Stimulated activated CD8-positive, alpha-beta memory T cell treated with anti-CD3 and anti-CD28 coated beads, Interleukin-7, amount 100 ng/mL, for 1 hour (primary cell): ENCODE measurements around the gene EGFL8.
"Not testable (repeated sequence)": the region's sequence is repeated elsewhere in the genome, so short reads cannot be mapped to it uniquely, and the experiment has no call there.

ENCODE experiments used
- DNase-seq, 2 donors: peaks; one replicate each; pipeline ENCODE4 v3.0.0-alpha.2; 2020; ENCODE audit warnings: low read depth in 2 of 2

EGFL8 gene

DNA sequence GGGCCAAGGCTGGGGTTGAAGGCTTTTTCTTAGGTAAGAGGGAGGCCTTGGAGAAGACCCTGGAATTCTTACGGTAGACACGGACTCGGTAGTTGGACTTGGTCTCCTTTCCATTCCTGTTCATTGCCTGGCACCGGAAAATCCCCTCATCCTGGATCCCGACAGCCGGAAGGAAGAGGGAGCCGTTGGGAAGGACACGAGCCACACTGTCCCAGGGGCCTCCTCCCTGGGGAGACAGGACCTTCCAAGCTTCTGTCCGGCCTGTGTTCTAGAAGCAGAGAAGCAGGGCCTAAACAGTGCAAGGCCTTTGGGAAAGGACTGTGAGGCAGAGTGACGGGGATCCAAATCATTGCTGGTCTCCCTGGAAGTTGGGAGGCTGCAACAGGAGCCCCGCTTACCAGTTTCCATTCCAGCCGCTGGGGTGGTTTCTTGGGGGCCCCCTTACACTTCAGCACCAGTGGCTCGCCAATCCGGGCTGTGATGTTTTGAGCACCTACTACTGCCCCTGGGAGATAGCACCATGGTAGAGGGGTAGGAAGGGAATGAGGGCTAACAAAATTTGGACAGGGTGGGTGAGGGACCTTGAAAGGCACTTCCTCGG, 19.2 kb downstream of the EGFL8 start:
- no peak for DNase-seq

DNA sequence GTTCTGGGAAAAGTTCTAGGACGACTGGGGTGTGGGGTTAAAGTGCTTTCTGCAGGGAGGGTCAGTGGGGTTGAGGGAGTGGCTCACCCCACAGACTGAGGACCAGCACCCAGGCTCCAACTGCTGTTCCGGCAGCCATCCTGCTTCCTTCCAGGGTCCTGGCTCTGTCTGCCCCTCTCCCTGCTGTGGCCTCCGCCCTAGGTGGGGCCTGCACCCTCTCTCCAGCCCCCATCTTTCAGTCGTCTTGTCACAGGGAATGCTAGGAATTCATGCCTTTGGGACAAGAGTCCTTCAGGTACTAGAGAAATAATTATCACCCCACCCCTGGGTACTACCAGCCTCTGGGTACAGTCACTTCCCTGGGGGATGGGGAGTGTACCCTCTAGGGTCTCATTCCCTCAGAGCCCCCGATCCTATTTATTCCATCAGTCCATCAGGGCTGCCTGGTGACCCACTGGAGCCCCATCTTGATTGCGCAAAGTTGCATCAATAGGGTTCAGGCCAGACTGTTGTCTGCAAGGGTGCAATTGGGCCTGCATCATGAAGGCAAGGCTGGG, 19.8 kb downstream of the EGFL8 start, which contains the start of gene AGER:
Gene AGER (minus strand): TSS at position 170 of the 557 bp plus-strand sequence. CDS start 31 bp downstream, at position 139.
- no peak for DNase-seq

DNA sequence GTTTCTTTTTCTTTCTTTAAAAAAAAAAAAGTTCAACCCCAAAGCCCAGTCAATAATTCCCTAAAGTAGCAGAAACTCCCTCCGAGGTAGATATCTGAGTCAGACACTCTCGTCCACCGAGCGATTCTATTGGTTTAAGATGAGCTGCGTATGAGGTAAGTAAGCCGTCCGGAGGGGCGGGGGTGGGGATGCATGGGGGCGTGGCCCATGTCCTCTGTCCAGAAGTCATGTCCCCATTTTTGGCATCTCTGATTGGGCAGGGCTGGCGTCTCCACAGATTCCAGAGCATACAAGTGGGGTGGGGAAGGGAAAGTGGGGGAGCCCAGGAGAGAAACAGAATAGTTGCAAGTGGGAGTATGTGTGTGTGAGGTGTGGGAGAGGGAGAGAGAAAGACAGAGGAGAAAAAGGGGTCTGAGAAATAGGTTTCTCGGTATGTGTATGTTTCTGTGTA, 21.3 kb downstream of the EGFL8 start:
- DNase-seq, result not testable (repeated sequence)

DNA sequence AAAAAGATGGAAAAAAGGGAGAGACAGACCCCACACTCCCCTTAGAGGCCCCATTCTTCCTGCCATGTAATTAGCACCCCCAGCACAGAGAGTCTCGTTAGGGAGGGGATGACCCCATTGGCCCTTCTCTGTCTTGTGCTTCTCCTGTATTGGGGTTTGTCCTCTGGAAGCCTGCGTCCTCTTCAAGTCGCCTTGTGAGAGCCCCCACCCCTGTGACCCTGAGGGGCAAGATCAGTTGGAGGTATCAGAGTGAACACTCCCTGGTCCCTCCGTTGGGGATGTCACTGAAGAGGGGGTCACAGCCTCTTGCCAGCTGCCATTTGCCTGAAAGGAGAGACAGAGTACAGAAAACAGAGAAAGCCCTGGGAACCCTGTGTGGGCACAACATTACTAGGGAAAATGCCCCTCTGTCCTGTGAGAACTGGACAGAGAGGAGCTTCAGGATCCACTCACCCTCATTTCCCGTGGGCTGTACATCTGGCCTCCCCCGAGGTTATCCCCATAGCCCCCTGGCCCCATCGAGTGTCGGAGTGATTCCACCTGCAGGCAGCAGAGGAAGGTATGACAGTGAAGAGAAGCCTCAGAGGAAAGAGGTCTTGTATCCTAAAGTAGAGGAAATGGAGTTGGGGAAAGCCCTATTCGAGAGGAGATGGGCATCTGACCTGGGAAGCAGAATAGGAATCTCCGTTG, 21.9 kb downstream of the EGFL8 start:
- not testable (repeated sequence) for DNase-seq

DNA sequence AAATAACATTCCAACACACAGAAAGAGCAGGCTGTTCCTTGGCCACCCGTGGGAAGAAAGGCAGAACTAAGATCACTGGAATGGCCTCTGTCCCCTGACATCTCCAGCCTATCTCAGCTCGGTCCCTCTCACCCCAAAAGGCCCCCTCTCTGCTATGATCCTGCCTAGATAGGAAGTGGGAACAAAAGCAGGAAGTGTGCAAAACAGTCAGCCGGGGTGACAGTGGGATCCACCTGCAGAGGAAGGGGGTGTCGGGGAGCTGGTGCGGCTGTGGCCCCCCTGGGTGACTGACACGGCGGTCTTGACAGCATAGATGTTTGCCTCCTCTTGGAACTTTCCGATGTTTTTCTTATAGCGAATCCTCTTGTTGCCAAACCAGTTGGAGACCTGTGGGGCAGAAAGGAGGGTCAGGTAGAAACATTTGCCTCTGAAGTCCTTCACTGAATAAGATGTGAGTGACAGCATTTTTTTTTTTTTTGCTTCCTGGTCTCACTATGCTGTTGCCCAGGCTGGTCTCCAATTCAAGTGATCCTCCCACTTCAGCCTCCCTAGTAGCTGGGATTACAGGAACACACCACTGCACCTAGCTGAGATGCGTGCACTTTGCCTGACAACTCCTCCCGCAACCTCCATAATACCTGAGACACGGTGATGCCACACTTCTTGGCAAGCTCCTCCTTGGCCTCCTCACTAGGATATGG, 22.8 kb downstream of the EGFL8 start:
- no peak for DNase-seq

DNA sequence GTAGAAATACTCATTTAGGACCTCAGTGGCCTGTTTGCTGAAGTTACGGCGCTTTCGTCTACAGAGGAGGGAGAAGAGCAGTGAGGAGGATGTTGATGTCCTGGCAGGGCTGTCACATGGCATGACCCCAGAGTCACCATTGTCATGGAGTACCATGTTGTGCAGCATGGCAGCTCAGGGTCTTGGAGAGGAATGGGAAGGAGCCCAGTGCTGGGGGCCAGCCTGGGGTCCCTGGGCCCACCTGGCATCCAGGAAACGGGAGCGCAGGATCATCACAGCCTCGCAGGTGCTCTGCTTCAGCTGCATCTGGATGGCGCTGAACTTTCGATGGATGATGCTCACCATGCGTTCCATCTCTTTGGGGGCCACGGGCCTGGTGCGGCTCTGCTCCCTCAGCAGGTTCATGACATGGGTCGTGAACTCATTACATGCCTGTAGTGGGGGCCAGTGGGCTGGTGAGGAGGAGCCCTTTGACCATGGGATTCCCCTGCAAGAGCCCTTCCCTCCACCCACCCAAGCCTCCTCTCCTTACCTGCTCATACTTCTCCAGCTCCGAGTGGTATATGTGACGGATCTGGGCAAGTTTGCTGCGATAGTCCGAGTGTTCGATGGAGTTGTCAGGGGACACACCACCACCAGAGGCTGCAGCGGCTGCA, 23.5 kb downstream of the EGFL8 start:
- not testable (repeated sequence) for DNase-seq

DNA sequence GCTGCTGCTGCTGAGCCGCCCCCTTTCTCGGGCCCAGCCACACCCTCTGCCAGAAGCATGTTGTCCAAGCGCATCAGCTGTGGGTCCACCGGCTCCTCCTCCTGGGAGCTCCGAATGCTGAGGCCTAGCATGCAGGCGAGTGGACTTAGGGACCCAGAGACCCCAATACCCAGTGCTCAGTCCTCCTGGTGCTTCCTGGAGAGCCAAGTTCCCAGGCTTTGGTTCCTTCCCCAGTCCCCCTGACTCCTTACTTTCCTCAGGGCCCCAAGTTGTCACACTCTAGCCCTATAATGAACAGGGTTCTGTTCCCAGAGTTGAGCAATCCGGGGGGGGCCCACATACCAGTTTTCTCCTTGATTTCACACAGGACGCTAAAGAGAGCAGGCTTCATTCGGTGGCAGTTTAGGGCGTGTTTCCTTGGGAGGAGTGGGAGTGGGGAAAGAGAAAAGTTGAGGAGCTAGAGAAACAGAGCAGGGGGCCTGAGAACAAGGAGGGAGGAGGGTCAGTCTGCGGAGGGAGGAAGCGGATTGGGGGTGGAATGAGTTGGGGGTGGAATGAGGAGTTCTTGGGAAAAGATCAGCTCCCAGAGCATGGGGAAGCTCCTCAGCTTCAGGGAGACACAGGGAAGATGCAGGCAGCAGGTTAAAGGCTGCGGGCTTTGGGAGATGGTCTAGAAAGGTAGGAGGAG, 24.1 kb downstream of the EGFL8 start:
- DNase-seq, result no peak

DNA sequence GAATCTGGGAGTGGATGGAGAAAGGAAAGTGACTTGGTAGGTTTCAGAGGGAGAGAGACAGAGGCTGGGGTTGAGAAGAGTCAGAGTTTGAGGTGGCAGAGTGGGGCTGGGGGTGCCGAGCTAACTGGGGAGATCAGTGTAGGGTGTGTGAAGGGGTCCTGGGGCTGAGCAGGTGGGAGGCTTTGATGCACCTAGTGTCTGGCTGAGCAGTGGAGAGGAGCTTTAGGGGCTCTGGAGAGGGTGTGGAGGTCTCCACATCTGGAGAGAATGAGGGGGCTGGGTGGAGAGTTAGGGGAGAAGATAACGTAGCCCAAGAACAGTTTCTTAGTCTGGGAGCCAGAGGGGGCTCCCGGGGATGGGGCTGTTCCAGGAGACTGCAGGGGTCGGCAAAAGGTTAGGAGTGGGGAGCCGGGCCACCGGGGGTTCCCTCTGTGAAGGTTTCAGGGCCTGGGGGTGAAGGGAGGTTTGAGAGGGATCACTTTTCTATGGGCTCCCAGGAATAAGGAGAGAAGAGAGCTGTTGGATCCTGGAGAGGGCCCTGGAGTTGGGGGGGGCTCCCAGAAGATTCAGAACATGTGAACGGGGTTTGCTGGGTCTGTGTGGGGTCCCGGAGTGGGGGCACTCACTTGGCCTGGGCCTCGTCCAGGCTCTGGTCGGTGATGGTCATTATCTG, 24.8 kb downstream of the EGFL8 start:
- no peak for DNase-seq

DNA sequence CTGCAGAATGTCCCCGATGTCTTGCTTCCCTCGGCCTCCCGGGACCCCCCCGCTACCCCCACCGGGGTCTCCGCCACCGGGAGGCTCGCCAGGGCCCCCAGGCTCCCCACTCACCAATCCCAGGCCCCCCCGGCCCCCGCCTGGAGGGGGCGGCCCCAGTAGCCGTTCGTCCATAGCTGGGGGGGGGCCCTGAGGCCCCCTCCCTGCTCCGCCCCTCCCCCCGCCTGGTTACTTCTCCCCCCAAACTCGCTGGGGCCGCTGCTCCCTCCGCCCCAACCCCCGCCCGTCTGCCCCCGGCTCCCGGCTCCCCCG, 25.3 kb downstream of the EGFL8 start:
- no peak for DNase-seq

DNA sequence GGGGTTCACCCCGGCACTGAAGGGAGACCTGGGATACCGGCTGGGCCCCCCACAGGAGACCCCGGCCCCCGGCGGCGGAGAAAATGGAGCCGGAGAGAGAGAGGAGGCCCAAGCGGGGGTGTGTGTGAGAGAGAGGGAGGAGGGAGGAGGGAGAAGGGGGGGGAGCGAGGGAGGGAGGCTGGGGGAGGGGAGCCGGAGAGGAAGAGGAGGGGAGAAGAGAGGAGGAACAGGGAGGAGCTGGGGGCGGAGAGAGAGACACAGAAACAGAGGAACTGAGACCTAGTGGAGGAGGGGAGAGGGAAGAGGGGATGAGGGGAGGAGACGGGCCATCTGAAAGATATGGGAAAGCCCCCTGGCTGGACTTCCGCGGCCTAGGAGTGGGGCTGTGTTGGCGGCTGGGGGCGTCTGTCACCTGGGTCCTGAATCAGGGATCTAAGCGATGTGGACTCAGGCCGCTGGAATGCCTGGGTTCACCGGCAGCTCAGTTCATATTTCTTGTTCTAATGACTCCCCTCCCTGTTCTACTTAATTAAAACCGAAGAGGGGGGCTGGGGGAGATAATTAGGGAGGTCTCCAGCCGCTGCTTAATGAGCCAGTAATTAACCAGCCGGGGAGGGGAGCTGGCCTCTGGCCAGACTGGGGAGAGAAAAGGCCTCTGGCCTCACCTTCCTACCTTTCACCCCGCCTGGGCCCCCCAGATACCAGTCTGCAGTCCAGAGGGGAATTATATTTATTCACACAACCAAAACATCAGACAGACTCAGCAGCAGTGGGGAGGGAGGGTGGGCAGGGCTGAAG, 25.9 kb downstream of the EGFL8 start, which contains the start of gene PBX2:
Gene PBX2 (minus strand): TSS at position 149 of the 798 bp plus-strand sequence. CDS start 287 bp downstream, outside the sequence.
- DNase-seq, result peak; percentile 55 to 74

DNA sequence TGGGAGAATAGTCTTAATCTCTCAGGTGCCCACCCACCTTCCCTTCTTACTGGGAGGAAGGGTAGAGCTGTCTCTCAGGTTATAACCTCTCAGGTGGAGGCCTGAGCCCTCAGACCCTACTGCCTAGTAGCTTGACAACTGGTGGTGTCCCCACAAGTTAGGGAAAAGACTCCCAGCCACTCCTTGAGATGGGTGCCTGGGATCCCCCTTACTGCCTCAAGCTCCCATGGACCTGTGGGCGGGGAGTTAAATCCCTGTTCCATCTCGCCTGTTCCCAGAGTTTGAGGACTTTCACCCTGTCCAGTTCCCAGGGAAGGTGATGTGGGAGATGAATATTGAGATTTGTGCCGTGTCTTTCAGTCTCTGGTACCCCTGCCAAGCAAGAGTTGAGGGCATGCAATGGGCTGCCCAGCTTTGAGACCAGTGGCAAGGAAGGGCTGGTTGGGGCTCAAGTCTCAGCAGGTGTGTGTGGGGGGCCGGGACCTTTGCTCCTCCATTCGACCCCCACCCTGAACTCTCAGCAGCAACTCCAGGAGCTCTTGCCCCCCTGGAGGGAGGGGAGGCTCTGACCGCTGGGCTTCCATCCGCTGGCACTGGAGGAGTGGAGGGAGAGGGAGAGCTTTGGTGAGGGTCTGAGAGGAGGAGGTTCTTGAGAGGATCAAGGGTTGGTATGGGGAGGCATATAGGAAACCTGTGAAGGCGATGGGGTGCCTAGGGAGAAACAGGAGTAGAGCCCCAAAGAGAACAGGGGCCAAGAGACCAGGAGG, 26.7 kb downstream of the EGFL8 start:
- no peak for DNase-seq

DNA sequence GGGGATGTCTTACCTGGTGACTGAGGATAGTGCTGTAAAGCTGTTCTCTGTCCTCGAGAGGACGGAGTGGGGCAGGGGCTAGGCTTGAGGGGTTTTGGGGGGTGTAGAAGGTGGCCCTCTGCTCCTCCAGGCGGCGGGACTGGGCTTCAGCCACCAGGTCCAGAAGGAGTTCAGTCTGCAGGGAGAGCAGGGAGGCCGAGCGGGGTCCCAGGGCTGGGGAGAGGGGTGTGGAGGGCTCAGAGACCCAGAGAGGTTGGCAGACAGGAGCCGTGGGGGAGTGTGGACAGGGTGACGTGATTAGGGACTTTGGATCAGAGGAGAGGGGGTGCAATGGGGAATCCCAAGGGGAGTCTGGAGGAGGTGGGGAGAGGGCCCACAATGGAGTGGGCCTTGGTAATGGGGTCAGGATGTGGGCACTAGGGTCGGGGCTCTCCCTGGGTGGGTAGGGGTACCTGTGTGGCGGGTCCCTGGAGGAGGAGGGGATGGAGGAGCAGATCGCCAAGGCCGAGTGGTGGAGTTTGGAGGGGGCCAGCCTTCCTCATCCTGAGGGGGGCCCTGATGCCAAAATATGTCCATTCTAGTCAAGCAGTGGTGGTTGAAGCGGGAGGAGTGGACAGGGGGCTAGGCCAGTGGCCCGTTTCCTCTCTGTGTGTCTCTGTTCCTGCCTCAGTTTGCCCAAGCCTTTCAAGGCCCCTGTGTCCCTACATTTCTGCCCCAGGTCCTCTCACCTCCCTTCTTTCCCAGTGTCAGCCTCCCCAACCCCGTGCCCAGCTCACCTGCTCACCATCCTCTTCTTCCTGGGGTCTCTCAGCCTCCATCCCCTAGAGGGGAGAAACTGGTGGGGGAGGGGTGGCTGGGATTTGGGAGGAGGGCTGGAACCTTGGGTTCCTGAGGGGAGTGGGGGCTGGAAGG, 27.6 kb downstream of the EGFL8 start:
- no peak for DNase-seq

DNA sequence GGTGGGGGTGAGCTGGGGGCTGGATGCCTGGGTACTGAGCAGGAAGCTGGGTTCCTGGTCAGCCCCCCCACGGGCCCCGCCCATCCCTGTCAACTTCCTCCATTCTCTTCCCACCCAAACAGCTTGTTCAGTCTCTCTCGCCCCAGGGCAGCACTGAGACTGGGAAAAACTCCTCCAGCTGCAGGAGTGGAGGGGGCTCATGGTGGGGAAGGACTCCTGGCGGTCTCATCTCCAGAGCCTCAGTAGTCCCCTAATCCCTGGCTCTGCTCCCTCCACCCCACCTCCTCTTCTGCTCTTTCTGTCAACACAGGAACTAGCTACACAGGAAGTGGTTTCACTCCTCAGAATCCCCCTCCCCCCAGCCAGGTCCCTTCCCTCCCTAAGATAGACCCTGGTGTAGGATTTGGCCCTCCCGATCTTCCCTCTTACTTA, 28.2 kb downstream of the EGFL8 start, which contains the start of gene GPSM3:
Gene GPSM3 (minus strand): TSS at position 36 of the 432 bp plus-strand sequence. CDS start 130 bp downstream, outside the sequence.
- no peak for DNase-seq

DNA sequence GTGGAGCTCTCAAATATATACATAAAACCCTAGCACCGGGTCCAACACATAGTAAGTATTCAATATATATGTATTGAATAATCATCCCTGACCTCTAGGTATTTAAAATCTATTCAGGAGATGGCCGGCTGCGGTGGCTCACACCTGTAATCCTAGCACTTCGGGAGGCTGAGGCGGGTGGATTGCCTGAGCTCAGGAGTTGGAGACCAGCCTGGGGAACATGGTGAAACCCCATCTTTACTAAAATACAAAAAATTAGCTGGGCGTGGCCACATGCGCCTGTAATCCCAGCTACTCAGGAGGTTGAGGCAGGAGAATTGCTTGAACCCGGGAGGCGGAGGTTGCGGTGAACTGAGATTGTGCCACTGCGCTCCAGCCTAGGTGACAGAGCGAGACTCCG, 28.7 kb downstream of the EGFL8 start:
- not testable (repeated sequence) for DNase-seq

DNA sequence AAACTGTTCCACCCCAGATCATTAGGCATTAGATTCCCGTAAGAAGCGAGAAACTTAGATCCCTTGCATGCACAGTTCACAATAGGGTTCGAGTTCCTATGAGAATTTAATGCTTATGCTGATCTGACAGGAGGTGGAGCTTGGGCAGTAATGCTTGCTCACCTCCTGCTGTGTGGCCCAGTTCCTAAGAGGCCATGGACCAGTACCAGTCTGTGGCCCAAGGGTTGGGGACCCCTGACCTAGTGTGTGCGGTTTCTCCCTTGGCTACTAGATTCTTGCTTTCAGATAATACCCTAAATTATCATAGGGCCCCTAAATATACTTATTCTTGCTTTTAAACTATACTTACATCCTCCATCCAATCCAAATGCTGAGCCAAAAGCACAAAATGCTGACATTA, 30.0 kb downstream of the EGFL8 start:
- no peak for DNase-seq

DNA sequence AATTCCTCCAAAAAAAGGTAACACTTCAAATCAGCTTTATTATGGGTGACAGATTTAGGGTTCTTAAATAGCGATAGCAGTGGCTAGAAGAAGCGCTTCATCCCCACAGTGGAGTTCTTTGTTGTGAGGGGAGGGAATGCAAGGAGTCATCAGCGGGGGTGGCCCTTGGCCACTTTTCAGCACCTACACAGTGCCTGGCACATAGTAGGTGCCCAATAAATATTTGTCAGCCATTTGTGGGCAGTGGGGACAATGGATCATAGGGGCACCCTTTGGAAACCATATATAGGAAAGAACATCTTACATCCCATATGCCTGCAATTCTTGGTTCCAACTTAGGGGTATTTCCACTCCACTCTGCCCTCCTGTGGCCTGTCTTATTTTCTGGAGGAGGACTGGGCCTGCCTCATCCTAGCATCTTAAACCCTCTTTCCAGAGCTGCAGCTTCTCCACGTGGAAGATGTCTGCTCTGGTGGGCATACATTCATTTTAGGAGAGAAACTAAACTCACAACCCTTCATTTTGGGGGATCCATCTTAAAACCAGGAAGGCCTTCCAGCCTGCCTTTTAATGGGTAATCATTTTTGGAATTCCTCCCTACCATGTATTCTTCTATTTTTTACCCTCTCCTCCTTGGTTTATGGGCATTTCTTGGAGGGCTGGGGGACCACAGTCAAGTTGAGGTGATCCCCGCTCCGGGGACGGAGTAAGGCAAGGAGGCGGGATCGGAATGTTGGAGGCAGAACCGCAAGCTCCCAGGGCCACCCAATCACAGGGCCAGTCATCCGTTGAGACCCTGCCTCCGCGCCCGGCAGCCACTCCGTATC, 30.6 kb downstream of the EGFL8 start:
- DNase-seq, result no peak

DNA sequence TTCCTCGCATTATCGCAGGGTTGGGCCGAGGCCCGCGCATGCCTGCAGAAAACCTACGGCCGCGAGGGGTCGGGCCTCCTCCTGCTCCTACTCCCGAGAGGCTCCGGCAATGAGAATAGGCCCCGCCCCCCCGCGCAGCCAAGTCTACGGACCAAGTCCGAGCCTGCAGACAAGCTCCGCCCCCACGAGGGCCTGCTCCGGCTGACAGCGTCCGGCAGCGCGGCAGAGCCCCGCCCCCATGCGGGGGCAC, 31.2 kb downstream of the EGFL8 start:
- DNase-seq, result peak; percentile 99 to 100
